Measurements from ENCODE around the gene AHNAK.

- TF ChIP-seq, protein P1, sequence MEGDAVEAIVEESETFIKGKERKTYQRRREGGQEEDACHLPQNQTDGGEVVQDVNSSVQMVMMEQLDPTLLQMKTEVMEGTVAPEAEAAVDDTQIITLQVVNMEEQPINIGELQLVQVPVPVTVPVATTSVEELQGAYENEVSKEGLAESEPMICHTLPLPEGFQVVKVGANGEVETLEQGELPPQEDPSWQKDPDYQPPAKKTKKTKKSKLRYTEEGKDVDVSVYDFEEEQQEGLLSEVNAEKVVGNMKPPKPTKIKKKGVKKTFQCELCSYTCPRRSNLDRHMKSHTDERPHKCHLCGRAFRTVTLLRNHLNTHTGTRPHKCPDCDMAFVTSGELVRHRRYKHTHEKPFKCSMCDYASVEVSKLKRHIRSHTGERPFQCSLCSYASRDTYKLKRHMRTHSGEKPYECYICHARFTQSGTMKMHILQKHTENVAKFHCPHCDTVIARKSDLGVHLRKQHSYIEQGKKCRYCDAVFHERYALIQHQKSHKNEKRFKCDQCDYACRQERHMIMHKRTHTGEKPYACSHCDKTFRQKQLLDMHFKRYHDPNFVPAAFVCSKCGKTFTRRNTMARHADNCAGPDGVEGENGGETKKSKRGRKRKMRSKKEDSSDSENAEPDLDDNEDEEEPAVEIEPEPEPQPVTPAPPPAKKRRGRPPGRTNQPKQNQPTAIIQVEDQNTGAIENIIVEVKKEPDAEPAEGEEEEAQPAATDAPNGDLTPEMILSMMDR (IDR thresholded peaks at IDR 0.05; ENCODE audit: insufficient read depth, low read length) = no peak
- no peak for TF ChIP-seq POLR2AphosphoS5 (IDR thresholded peaks at IDR 0.05; ENCODE audit: low read depth)
Observed at GRCh38 chr11:62492586-62492985, 54.0 kb downstream of the AHNAK start.
